ENCODE data around the gene MICALL1. TPM values are rescaled to one million over a fixed set of nuclear protein-coding genes. Genes with fewer than 3 reads are reported as not detected.
A peak's percentile ranks its signal among the peaks of the same experiment; 100 is the strongest.

The MICALL1 gene
- total and polyA plus RNA-seq, 2 experiments from 2014 or later: 8.0 to 41.4 TPM

GRCh38 chr22:37991731-37992442, 85.8 kb downstream of the MICALL1 start:
- peak; percentile 9 for DNase-seq
- H3K27me3 ChIP-seq (replicated peaks; ENCODE audit: insufficient read depth): no peaks in the 10 kb centered on the region
- no peaks in the 10 kb centered on the region for H3K79me2 ChIP-seq (ENCODE audit: insufficient read depth)
- TF ChIP-seq EZH2 (IDR thresholded peaks at IDR 0.05; ENCODE audit: insufficient read depth, poor library complexity, severe bottlenecking): no peak
- TF ChIP-seq EZH2phosphoT487 (IDR thresholded peaks at IDR 0.05; ENCODE audit: insufficient read depth, low read depth): no peak
- no peak overlapping the region for H3K9ac ChIP-seq
- no peak overlapping the region for H3K4me2 ChIP-seq (ENCODE audit: unreplicated experiment)
- H3K9me3 ChIP-seq (ENCODE audit: low read depth): no peaks in the 10 kb centered on the region
- WGBS, 2 experiments (ENCODE audit: low coverage in 1 of 2, low lambda C conversion rate in 2 of 2, missing lambda C conversion rate in 2 of 2): 62 to 64% methylated on average over 6 of the region's 6 CpGs
- no peaks in the 10 kb centered on the region for H3K4me1 ChIP-seq (ENCODE audit: insufficient read depth)
- H3K36me3 ChIP-seq (ENCODE audit: low read depth): no peaks in the 10 kb centered on the region
- in situ Hi-C loops (cut with MboI): no loop called here
- H3K4me3 ChIP-seq: no peak overlapping the region
- no peaks in the 10 kb centered on the region for H3F3A ChIP-seq (ENCODE audit: insufficient read depth)
- no peaks in the 10 kb centered on the region for H4K20me1 ChIP-seq (ENCODE audit: insufficient read depth)
- no peak overlapping the region for H2AFZ ChIP-seq
- no peaks in the 10 kb centered on the region for H3K9me2 ChIP-seq (ENCODE audit: insufficient read depth)
- no peak overlapping the region for H3K27ac ChIP-seq

Small RNA genes within 50 kb of the gene (microRNA-seq; reads per million reads assigned to microRNA genes)
- gene MIR4534 (ENCODE audit: borderline number of aligned reads): not detected
- gene MIR6820 (ENCODE audit: borderline number of aligned reads): 1.5 reads per million

Other genes starting within 250 kb of the MICALL1 start
- 17.5 and 17.7 TPM in 2 replicates for gene PDXP, start 247.6 kb upstream of the MICALL1 start, total RNA-seq (2014; rRNA removed; shearing (Covaris generic))
- gene PDXP, start 247.6 kb upstream of the MICALL1 start, polyA plus RNA-seq (2016; fragmentation: Nextera tagmentation; extraction: Ambion mirVana): 1.9 and 2.1 TPM in 2 replicates
- 5,290 and 7,830 TPM in 2 replicates for gene LGALS1, start 230.7 kb upstream of the MICALL1 start, total RNA-seq (2014; rRNA removed; shearing (Covaris generic))
- 6,727 and 6,984 TPM in 2 replicates for gene LGALS1, start 230.7 kb upstream of the MICALL1 start, polyA plus RNA-seq (2016; fragmentation: Nextera tagmentation; extraction: Ambion mirVana)
- gene NOL12, start 220.0 kb upstream of the MICALL1 start, total RNA-seq (2014; rRNA removed; shearing (Covaris generic)): 4.9 and 19.1 TPM in 2 replicates
- 24.9 and 25.1 TPM in 2 replicates for gene NOL12, start 220.0 kb upstream of the MICALL1 start, polyA plus RNA-seq (2016; fragmentation: Nextera tagmentation; extraction: Ambion mirVana)
- gene TRIOBP, start 209.2 kb upstream of the MICALL1 start, total RNA-seq (2014; rRNA removed; shearing (Covaris generic)): 127 and 135 TPM in 2 replicates
- 123 and 130 TPM in 2 replicates for gene TRIOBP, start 209.2 kb upstream of the MICALL1 start, polyA plus RNA-seq (2016; fragmentation: Nextera tagmentation; extraction: Ambion mirVana)
- gene GCAT, start 98.4 kb upstream of the MICALL1 start, total RNA-seq (2014; rRNA removed; shearing (Covaris generic)): 36.1 and 73.7 TPM in 2 replicates
- gene GCAT, start 98.4 kb upstream of the MICALL1 start, polyA plus RNA-seq (2016; fragmentation: Nextera tagmentation; extraction: Ambion mirVana): 31.5 and 35.9 TPM in 2 replicates
- not detected in 2 replicates for gene GALR3, start 82.9 kb upstream of the MICALL1 start, total RNA-seq (2014; rRNA removed; shearing (Covaris generic))
- gene GALR3, start 82.9 kb upstream of the MICALL1 start, polyA plus RNA-seq (2016; fragmentation: Nextera tagmentation; extraction: Ambion mirVana): not detected in 2 replicates
- gene ANKRD54, start 62.0 kb upstream of the MICALL1 start, total RNA-seq (2014; rRNA removed; shearing (Covaris generic)): 31.0 and 58.0 TPM in 2 replicates
- gene ANKRD54, start 62.0 kb upstream of the MICALL1 start, polyA plus RNA-seq (2016; fragmentation: Nextera tagmentation; extraction: Ambion mirVana): 21.6 and 21.8 TPM in 2 replicates
- 323 and 346 TPM in 2 replicates for gene EIF3L, start 56.9 kb upstream of the MICALL1 start, total RNA-seq (2014; rRNA removed; shearing (Covaris generic))
- gene EIF3L, start 56.9 kb upstream of the MICALL1 start, polyA plus RNA-seq (2016; fragmentation: Nextera tagmentation; extraction: Ambion mirVana): 201 and 206 TPM in 2 replicates
- gene C22orf23, start 47.3 kb downstream of the MICALL1 start, total RNA-seq (2014; rRNA removed; shearing (Covaris generic)): 0.22 TPM in 1 of 2 replicates, not detected in the other
- gene C22orf23, start 47.3 kb downstream of the MICALL1 start, polyA plus RNA-seq (2016; fragmentation: Nextera tagmentation; extraction: Ambion mirVana): 0.82 and 1.1 TPM in 2 replicates
- gene POLR2F, start 47.4 kb downstream of the MICALL1 start, total RNA-seq (2014; rRNA removed; shearing (Covaris generic)): 15.6 and 71.4 TPM in 2 replicates
- gene POLR2F, start 47.4 kb downstream of the MICALL1 start, polyA plus RNA-seq (2016; fragmentation: Nextera tagmentation; extraction: Ambion mirVana): 146 and 148 TPM in 2 replicates
- gene SOX10, start 78.3 kb downstream of the MICALL1 start, total RNA-seq (2014; rRNA removed; shearing (Covaris generic)): not detected in 2 replicates
- not detected in 2 replicates for gene SOX10, start 78.3 kb downstream of the MICALL1 start, polyA plus RNA-seq (2016; fragmentation: Nextera tagmentation; extraction: Ambion mirVana)
- gene PICK1, start 151.1 kb downstream of the MICALL1 start, total RNA-seq (2014; rRNA removed; shearing (Covaris generic)): 12.4 and 14.4 TPM in 2 replicates
- 8.1 and 8.4 TPM in 2 replicates for gene PICK1, start 151.1 kb downstream of the MICALL1 start, polyA plus RNA-seq (2016; fragmentation: Nextera tagmentation; extraction: Ambion mirVana)
- gene SLC16A8, start 177.9 kb downstream of the MICALL1 start, total RNA-seq (2014; rRNA removed; shearing (Covaris generic)): 0.51 and 1.4 TPM in 2 replicates
- 0.52 and 1.3 TPM in 2 replicates for gene SLC16A8, start 177.9 kb downstream of the MICALL1 start, polyA plus RNA-seq (2016; fragmentation: Nextera tagmentation; extraction: Ambion mirVana)
- 12.6 and 24.3 TPM in 2 replicates for gene BAIAP2L2, start 204.4 kb downstream of the MICALL1 start, total RNA-seq (2014; rRNA removed; shearing (Covaris generic))
- 13.2 and 13.4 TPM in 2 replicates for gene BAIAP2L2, start 204.4 kb downstream of the MICALL1 start, polyA plus RNA-seq (2016; fragmentation: Nextera tagmentation; extraction: Ambion mirVana)

All from GM23248 (cell line).